HG02938 (cell line): ENCODE results near the gene SV2B.
"Not testable (repeated sequence)": the region's sequence is repeated elsewhere in the genome, so short reads cannot be mapped to it uniquely, and the experiment has no call there.

Experiments used
- ATAC-seq: cut with Tn5 transposase; IDR thresholded peaks from one replicate; pipeline ENCODE4 v1.9.1; 2021; ENCODE audit warnings: mild to moderate bottlenecking, moderate library complexity; ENCODE audit not compliant: unreplicated experiment

SV2B gene

DNA sequence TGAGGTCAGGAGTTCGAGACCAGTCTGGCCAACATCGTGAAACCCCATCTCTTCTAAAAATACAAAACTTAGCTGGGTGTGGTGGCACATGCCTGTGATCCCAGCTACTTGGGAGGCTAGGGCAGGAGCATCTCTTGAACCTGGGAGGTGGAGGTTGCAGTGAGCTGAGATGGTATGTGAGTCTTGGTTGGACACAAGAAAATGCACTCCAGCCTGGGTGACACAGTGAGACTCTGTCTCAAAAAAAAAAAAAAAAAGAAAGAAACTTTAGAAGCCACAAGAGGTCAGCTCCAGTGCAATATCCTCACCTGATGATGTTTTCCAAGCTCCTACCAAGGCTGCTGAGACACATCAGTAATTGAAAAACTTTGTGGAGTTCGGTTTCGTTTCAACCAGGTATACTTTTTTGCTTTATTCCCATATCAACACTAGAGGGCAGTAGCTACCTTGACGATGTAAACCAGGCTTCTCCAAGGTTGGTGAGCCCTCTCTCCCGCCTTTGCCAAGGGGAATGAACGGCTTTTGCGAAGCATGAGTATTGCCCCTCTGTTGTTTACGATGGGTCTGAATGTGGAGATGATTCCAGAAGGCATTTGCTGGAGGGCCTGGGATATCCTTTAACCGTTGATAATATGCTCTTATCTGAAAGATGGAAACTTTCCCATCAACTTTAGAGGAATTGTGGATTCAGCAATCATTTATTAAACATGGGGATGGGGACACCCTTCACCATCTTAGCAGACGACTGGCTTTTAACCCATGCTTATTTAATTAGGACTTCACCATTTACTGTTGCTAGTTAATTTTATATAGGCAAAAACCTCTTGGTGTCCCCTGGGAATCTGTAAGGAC lies 202.8 kb downstream of the SV2B start:
- ATAC-seq, result no peak

DNA sequence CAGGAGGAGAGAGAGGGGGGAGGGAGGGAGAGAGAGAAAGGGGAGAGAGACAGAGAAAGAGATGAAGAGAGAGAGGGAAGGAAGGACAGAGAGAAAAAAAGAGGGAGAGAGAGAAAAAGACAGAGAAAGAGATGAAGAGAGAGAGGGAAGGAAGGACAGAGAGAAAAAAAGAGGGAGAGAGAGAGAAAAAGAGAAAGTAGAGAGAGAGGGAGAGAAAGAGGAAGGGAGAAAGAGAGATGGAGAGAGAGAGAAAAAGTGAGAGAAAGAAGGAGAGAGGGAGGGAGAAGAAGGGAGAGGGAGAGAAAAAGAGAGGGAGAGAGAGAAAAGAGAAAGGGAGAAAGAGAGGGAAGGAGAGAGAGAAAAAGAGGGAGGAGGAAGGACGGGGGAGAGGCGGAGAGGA lies 204.2 kb downstream of the SV2B start:
- no peak for ATAC-seq

DNA sequence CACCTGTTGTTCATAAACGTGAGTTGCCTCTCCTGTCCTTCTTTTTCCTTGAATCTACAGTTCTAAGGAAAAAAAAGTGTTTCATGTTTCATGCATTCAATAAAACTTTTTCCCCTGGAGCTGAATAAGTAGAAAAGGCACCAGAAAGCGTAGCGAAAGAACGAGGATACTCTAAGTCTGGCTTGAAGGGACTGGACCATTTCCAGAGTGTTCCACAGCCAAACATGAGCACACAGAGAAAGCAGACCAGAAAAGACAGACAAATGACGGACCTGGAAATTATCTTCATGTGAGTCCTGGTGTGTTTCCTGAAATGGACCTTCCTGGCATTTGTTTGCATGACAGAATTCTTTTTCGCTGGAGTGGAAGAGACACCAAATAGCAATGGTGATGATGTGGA lies 204.7 kb downstream of the SV2B start:
- ATAC-seq, result no peak

DNA sequence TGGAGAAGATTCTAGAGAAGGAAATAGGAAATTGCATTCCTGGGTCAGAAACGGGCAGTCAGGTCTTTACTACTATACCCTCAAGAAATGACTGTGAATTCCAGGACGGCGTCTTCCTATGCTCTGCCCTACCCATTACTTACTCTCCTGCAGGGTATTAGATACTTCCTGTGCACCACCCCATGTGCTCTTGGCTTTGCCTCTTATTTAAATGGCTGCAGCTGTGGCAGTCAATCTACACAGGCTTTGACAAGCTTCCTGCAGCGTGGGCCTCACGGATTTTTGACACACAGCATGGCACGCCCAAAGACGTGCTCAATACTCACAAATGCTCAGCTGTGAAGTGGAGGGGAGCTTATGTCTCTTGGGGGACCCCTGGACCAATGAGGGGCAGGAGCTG lies 206.1 kb downstream of the SV2B start:
- no peak for ATAC-seq

DNA sequence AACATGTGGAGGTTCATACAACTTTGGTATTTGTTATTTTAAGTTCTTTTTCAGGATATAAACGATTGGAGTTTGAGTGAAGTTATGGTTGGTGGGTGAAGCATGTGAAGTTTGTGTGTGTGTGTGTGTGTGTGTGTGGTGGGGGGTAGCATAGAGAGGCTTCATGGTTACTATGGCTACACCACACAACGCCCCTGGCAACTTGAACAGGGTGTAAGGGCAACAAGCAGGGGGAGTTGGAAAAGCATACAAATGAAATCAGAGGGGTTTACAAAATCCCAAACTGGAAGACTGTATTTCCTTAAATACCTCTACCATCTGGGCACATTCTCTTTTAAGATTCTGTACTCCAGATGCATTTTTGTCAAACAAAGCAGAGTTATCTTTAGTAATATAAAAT lies 207.5 kb downstream of the SV2B start:
- no peak for ATAC-seq

DNA sequence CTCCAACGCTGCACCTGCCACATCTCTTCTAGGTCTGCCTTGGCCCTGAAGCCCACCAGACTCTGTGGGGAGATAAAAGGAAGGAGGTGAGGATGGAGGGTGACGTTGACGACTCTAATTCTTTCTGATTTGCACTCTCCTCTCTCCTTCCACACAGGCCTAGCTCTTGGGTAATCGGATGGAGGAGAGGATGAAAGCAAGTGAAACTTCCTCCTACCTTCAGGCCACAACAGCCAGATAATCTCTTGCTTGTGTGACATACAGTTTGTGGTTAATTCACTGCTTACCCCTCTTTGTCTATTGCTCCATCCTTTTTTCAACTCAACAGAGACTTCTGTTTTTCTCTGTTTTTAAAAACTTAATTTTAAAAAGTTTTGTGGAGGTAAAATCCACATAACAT lies 208.1 kb downstream of the SV2B start:
- no peak for ATAC-seq

DNA sequence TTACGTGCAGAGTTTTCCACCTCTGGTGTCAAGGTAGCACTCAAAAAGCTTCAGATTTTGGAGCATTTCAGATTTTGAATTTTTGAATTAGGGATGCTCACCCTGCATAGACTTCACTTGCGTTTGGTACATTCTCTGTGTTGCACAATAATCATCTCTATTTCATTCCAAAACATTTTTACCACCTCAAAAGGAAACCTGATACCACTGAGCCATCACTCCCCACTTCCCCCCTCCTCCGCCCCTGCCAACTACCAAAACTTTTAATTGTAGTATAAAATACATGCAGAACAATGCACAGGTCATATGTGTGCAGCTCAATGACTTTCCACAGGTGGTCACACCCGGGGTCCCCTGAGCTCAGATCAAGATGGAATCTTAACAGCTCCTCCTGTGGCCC lies 208.8 kb downstream of the SV2B start:
- no peak for ATAC-seq

DNA sequence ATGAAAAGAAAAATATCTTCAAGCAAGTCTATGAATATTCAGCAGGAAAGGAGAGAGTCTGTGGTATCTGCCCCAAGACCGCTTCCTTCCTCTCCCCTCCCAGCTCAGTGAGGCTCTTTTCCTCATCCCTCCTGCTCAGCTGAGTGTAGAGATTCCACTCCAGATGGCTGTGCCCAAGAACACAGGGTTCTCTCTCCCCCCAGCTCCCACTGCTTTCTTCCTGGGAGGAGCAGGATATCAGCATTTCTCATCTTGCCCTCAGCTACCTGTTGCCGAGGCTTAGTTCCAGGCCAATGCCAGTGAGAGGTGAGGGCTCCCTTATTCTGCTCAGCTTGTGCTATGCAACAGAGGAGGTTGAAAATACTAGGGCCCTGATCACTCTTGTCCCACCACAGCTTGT lies 211.9 kb downstream of the SV2B start:
- no peak for ATAC-seq

DNA sequence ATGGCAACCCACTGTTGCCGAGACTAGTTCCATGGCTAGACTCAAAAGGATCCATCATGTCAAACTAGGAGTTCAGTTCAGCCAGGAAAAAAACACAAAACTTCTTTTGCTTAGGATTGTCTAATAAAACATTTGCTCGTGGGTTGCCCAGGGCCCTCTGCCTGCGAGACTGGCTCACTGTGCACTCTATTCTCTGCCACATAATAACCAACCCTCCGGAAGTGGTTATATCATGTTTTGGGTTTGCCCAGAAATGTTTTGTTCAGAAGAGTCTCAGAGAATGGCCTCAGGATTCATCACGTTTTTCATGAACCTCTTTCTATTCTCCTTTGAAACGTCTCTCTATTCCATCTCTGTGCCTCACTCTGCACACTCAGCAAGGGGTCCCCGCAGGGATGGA lies 216.1 kb downstream of the SV2B start:
- no peak for ATAC-seq

DNA sequence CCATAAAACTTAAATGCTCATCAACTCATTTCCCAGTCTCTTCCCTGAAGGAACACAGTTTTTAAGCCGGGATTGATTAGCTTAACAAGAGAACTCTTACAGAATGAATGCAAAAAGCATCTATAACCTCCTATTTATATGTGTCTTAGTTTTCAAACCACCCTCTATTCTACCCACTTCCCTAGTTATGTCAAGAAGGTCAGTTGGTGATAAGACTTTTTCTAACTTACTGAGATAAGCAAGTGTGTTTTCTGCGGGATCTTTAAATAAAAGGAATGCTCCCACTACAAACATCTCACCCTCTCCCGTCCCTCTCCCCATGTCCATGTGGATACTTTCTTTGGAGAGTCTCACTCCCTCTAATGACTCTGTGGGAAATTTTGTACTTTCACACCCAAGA lies 218.5 kb downstream of the SV2B start:
- no peak for ATAC-seq

DNA sequence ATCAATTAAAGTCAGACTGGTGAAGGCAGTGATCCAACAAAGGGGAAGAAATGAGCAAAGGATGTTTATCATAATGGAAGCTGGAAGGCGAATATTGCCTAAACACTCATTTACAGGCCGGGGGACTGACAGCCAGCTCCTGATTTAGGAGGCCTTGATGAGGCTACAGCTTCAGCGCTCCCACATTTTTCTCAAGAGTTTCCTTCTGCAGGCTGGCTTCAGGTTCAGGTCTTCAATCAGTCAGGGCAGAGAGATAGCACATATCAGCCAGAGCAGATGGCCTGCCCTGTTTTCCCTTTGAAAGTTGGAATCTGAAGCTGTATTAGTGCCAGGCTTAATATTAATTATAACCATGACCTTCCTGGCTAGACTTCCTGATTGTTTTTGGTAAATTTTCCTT lies 218.9 kb downstream of the SV2B start:
- ATAC-seq, result no peak

DNA sequence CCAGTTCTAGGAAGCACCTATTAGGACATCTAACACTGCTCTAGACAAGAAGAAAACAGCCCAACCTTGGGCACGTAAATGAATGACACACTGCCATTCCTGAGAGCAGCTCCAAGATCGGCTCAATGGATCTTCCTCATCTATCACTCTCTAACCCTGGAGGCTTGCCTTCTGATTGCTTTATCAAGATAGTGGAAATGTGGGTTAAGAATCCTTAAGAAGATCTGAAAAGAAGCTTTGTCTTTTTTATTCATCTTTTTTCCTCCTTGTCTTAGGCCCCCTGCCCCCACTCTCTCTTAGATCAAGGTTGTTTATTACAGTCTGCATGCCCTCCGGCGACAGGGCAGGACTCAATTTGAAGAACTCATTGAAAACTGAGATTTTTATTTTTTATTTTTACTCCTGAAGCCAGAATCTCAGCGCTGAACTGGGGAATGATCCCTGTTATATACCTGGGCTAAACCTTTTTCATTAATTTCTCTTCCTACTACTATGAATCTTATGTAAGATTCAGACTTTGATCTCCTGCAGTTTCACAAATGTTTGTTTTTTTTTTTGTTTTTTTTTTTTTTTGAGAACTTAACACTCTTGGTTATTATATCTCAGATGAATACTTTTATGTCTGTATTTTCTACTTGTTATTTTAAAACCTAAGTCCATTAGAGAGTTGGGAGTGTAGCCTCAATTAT lies 219.5 kb downstream of the SV2B start:
- ATAC-seq, result no peak

DNA sequence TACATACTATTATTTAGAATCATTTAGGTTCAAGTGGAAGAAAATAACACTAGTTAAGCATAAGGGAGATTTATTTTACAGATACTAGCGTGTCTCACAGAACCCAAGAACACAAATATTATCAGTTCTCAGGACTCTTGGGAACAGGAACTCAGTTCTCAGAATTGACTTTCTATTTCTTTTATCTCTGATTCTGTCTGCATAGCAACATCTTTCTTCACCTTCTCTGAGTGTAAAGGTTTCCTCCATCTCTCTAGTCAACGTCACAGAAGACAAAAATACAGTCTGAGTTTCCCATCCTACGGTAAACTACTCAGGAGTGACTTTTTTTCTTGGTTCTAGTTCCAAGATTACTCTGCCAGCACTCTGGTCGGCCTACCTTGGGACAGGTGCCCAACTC lies 220.0 kb downstream of the SV2B start:
- ATAC-seq, result no peak

DNA sequence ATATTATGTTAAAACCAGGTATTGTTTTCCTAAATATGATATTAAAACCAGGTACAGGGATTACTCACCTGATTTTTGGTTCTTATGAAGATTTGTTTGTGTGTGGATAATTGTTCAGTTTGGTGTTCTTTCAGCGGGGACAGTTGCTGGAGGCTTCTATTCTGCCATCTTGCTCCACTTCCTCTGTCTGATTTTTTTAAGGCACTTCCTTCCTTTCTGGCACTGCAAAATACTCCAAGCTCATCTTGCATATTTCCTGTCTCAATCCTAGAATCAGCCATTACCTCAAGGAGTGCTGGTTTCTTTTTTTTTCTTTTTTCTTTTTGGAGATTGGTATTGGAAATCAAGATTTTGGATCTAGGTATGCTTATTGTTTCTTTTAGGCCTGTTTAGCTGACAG lies 229.9 kb downstream of the SV2B start:
- ATAC-seq, result no peak

DNA sequence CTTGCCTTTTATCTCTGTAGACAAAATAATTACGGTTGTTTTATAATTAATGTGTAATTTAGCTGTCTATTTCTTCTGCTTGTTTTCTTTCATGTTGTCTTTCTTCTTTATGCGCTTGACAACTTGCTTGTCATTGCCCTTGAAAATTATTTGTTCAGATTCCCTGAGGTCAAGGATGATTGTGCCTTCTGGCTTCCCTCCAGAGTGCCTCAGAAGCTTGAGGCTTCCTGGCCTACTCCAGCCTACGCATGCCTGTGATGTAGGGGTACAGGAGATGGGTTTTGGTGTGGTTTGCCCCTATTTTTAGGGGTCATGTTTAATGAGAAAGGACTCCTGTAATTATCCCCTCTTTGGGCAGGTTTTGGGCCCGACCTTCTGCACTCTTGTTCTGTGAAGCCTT lies 231.5 kb downstream of the SV2B start:
- ATAC-seq, result no peak

DNA sequence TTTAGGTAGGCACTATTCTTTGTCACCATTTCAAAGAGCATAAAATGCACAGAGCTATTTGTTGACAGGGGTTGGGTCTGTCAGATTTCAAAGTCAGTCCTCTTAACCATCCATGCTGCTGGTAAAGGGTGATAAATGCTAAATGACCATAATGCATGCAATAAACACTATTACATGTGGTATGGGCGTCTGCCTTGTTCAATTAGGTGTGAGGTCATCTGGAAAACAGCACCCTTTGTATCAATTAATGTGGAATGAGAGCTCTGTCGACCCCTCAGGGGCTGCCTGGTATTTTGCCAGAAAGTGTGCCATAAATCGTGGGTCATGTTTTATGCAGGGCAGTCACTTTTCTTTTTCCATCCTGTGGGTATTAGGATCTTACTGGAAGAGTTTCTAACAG lies 235.6 kb downstream of the SV2B start:
- ATAC-seq, result no peak

DNA sequence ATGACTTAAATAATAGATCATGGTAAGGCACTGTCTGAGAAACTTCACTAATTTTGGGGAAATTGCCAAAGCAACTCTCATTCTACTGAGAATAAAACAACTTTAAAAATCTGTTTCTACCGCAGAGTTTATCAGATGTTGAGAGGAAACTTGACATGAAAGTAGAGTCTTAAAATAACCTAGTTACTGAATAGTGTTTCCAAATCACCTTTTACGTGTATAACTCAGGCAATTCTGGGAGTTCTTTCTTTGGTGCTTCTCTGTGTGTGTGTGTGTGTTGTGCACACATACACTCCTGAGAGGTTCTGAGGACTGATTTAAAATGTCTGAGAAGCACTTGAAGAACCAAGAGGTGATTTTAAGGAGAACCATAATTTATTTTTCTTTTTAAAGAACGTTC lies 236.6 kb downstream of the SV2B start:
- no peak for ATAC-seq

DNA sequence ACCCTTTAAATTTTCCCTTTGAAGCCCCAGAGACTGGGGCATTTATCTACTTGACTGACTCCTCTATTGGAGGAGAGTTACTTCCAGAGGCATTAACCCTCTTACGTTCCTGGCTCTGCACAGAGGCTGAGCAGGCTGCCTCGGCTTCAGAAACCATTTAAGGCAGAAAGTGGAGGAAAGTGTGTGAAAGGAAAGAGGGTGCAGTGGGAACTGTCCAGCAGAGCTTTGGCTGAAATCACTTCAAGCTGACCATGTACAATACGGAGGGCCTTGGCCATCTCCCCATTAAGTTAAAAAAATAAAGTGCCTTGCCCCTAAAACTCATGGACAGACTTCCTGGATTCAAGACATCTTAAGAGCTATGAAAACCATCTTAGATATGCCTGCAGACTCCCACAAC lies 238.7 kb downstream of the SV2B start:
- no peak for ATAC-seq

DNA sequence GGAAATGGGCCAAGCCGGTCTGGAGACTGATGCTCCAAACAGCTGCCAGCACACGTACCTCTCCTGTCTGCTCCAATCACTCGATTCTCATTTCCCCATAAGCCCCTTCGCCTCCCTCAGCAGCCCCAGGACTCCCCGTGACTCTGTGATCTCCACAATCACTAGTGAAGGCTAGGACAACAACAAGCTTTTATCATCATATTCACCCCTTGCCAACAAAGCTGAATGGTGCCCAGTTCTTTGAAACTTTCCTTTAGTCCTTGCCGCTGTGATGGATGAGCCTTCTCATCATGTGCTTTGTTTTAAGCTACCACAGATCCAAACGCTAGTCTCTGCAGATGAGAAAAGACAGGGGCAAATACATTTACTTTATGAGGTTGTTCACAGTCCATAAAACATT lies 242.0 kb downstream of the SV2B start:
- ATAC-seq, result no peak

DNA sequence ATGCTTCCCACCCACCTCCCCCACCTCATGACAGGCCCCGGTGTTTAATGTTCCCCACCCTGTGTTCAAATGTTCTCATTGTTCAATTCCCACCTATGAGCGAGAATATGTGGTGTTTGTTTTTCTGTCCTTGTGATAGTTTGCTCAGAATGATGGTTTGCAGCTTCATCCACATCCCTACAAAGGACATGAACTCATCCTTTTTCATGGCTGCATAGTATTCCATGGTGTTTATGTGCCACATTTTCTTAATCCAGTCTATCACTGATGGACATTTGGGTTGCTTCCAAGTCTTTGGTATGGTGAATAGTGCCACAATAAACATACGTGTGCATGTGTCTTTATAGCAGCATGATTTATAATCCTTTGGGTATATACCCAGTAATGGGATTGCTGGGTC lies 244.9 kb downstream of the SV2B start:
- ATAC-seq, result not testable (repeated sequence)

DNA sequence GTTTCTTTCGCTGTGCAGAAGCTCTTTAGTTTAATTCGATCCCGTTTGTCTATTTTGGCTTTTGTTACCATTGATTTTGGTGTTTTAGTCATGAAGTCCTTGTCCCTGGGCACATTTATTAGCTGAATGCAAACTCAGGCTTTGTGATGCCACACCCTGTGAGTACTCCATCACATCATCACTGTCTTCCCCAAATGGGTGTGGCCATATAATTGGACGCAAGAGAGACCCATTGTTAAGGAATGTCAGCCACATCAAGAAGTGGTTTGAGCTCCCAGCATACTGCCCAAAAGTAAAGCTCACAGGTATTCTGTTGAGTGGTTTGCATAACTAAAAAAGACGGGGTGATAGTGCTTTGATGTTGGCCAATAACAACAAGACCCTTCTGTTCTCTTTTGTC lies 245.7 kb downstream of the SV2B start:
- no peak for ATAC-seq

DNA sequence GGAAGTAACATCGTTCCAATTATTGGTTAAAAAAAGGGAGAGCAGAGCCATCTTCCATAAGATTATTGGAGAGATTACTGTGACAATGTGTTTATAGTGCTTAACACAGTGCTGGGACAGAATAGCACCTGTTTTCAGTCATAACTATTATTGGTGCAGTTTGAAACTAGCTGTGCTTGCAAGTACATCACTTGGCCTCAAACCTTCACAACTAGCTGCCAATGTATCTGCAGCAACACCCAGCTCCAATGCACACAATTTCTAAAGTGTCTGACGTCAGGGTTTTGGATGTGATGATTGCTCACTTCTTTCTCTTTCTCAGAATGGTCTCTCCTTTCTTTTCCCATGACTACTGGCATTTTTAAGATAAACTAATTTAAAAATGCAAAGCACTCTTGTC lies 246.2 kb downstream of the SV2B start:
- ATAC-seq, result no peak
